Measurements from ENCODE around the gene TTC36.

Gene TTC36

DNA sequence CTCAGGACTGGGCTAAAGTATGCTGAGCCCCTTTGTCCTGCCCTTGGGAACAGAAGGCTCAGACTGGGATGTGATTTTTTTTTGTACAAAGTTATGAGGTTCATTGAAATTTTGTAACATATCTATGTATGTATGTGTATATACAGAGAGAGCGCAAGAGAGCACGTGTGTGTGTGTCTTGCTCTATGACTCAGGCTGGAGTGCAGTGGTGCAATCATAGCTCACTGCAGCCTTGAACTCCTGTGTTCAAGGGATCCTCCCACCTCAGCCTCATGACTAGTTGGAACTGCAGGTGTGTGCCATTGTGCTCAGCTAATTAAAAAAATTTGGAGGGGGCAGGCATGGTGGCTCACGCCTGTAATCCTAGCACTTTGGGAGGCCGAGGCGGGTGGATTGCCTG is 9.5 kb downstream of the TTC36 start:
- no peaks in the 10 kb centered on the region for H3K9me2 ChIP-seq (replicated peaks; ENCODE audit: low read depth, low read length)
- H3K9me3 ChIP-seq (ENCODE audit: insufficient read depth, low read depth, low read length) = no peaks in the 10 kb centered on the region
- no peaks in the 10 kb centered on the region for H3K4me1 ChIP-seq (ENCODE audit: insufficient read depth, low read length, poor library complexity, severe bottlenecking)
- no peaks in the 10 kb centered on the region for H3F3A ChIP-seq (ENCODE audit: low read depth)
- no peaks in the 10 kb centered on the region for H3K27me3 ChIP-seq (ENCODE audit: insufficient read depth, low read length, poor library complexity, severe bottlenecking)
- no peak overlapping the region for H2AFZ ChIP-seq (ENCODE audit: low read length)
- H3K79me2 ChIP-seq (ENCODE audit: insufficient read depth, low read length) = no peaks in the 10 kb centered on the region
- no peaks in the 10 kb centered on the region for H4K20me1 ChIP-seq (ENCODE audit: insufficient read depth, low read length, poor library complexity, severe bottlenecking)
- TF ChIP-seq, protein P1, sequence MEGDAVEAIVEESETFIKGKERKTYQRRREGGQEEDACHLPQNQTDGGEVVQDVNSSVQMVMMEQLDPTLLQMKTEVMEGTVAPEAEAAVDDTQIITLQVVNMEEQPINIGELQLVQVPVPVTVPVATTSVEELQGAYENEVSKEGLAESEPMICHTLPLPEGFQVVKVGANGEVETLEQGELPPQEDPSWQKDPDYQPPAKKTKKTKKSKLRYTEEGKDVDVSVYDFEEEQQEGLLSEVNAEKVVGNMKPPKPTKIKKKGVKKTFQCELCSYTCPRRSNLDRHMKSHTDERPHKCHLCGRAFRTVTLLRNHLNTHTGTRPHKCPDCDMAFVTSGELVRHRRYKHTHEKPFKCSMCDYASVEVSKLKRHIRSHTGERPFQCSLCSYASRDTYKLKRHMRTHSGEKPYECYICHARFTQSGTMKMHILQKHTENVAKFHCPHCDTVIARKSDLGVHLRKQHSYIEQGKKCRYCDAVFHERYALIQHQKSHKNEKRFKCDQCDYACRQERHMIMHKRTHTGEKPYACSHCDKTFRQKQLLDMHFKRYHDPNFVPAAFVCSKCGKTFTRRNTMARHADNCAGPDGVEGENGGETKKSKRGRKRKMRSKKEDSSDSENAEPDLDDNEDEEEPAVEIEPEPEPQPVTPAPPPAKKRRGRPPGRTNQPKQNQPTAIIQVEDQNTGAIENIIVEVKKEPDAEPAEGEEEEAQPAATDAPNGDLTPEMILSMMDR (conservative IDR thresholded peaks at IDR 0.05; ENCODE audit: low read length) = no peak
- no peak for TF ChIP-seq EZH2phosphoT487 (IDR thresholded peaks at IDR 0.05; ENCODE audit: borderline replicate concordance)
- no peaks in the 10 kb centered on the region for H3K36me3 ChIP-seq (ENCODE audit: insufficient read depth, low read length)
- H3K4me2 ChIP-seq (ENCODE audit: low read depth, low read length, poor library complexity, severe bottlenecking) = no peak overlapping the region
- no peak overlapping the region for H3K9ac ChIP-seq (ENCODE audit: low read depth, low read length, poor library complexity, severe bottlenecking)
- no peak overlapping the region for H3K4me3 ChIP-seq (ENCODE audit: low read length, poor library complexity, severe bottlenecking)

- Histone ChIP-seq H3K79me2 (ENCODE audit: insufficient read depth, low read length) (no peaks in the 10 kb centered on the region), H3K27me3 (ENCODE audit: insufficient read depth, low read length, poor library complexity, severe bottlenecking) (no peaks in the 10 kb centered on the region), H3K9ac (ENCODE audit: low read depth, low read length, poor library complexity, severe bottlenecking) (no peak overlapping the region), H3K4me2 (ENCODE audit: low read depth, low read length, poor library complexity, severe bottlenecking) (no peak overlapping the region), H4K20me1 (ENCODE audit: insufficient read depth, low read length, poor library complexity, severe bottlenecking) (no peaks in the 10 kb centered on the region), H3F3A (ENCODE audit: low read depth) (no peaks in the 10 kb centered on the region), H3K4me1 (ENCODE audit: insufficient read depth, low read length, poor library complexity, severe bottlenecking) (no peaks in the 10 kb centered on the region), H3K36me3 (ENCODE audit: insufficient read depth, low read length) (no peaks in the 10 kb centered on the region), H3K9me3 (ENCODE audit: insufficient read depth, low read depth, low read length) (no peaks in the 10 kb centered on the region), H3K9me2 (replicated peaks; ENCODE audit: low read depth, low read length) (no peaks in the 10 kb centered on the region), H3K4me3 (ENCODE audit: low read length, poor library complexity, severe bottlenecking) (no peak overlapping the region), H2AFZ (ENCODE audit: low read length) (no peak overlapping the region)
- TF ChIP-seq EZH2phosphoT487 (IDR thresholded peaks at IDR 0.05; ENCODE audit: borderline replicate concordance) = no peak
- TF ChIP-seq, protein P1 (conservative IDR thresholded peaks at IDR 0.05; ENCODE audit: low read length) = no peak
These were observed 10.2 kb downstream of the TTC36 start for GRCh38 chr11:118537409-118537980.

DNA sequence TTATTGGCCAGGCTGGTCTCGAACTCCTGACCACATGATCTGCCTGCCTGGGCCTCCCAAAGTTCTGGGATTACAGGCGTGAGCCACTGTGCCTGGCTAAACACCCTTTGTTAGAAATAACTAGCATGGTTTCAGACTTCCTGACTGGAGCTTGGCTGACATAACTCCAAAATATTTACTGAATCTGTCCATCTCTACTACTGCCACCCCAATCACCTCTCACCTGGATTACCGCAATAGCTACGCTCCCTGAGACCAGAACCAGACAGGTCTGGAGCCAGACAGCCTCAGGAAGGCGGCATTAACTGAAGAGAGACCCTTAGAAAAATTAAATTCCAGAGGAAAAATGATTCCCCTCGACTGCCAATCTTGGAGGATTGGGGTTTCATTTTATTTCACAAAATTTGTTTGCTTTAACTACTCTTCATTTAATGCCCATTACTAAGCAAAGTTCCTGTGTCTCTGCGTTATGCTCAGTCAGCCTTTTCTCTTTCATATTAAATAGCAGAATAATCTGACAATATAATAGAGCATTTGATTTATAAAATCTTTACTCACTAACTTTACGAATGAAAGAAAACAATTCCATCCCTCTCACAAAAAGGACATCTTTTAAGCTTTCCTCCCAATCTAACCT is 16.9 kb downstream of the TTC36 start:
- H4K20me1 ChIP-seq (ENCODE audit: insufficient read depth, low read length, poor library complexity, severe bottlenecking) = no peaks in the 10 kb centered on the region
- H3F3A ChIP-seq (ENCODE audit: low read depth) = no peaks in the 10 kb centered on the region
- H3K4me2 ChIP-seq (ENCODE audit: low read depth, low read length, poor library complexity, severe bottlenecking) = no peak overlapping the region
- no peaks in the 10 kb centered on the region for H3K79me2 ChIP-seq (ENCODE audit: insufficient read depth, low read length)
- TF ChIP-seq EZH2phosphoT487 (IDR thresholded peaks at IDR 0.05; ENCODE audit: borderline replicate concordance) = no peak
- TF ChIP-seq, protein P1 (conservative IDR thresholded peaks at IDR 0.05; ENCODE audit: low read length) = no peak
- no peak overlapping the region for H2AFZ ChIP-seq (ENCODE audit: low read length)
- H3K4me3 ChIP-seq (ENCODE audit: low read length, poor library complexity, severe bottlenecking) = no peak overlapping the region
- no peaks in the 10 kb centered on the region for H3K9me3 ChIP-seq (ENCODE audit: insufficient read depth, low read depth, low read length)
- no peak overlapping the region for H3K9ac ChIP-seq (ENCODE audit: low read depth, low read length, poor library complexity, severe bottlenecking)
- no peaks in the 10 kb centered on the region for H3K27me3 ChIP-seq (ENCODE audit: insufficient read depth, low read length, poor library complexity, severe bottlenecking)
- H3K9me2 ChIP-seq (replicated peaks; ENCODE audit: low read depth, low read length) = no peaks in the 10 kb centered on the region
- H3K4me1 ChIP-seq (ENCODE audit: insufficient read depth, low read length, poor library complexity, severe bottlenecking) = no peaks in the 10 kb centered on the region
- no peaks in the 10 kb centered on the region for H3K36me3 ChIP-seq (ENCODE audit: insufficient read depth, low read length)

Data from Loucy (cell line).